Measurements from ENCODE around the gene DUOXA2. TPM values are rescaled to one million over a fixed set of nuclear protein-coding genes. Genes with fewer than 3 reads are reported as not detected.

DUOXA2 gene
- total RNA-seq, 4 donors from 2014 or later = 0.68 to 10.0 TPM; not detected in 2

- Histone ChIP-seq H3K9me3 (no peaks in the 10 kb centered on the region), H3K27me3 (peaks cover 80% of the 10 kb centered on the region), H3K4me3 (peak overlapping the region in 1 of 4 donors; percentile 38), H3K36me3 (no peaks in the 10 kb centered on the region), H3K27ac (no peak overlapping the region), H3K4me1 (peaks cover 3 to 13% (median 12%) of the 10 kb centered on the region in 4 donors)
- DNase-seq = no peak
- no peak for TF ChIP-seq CTCF (IDR thresholded peaks at IDR 0.05)
- no peak for TF ChIP-seq EP300 (IDR thresholded peaks at IDR 0.05; ENCODE audit: low read depth)
- TF ChIP-seq POLR2AphosphoS5 (IDR thresholded peaks at IDR 0.05) = no peak
- TF ChIP-seq POLR2A (IDR thresholded peaks at IDR 0.05) = no peak
- in situ Hi-C loops (cut with MboI; ENCODE audit: low pct_ligation_motif_present in 1 of 4, low pct_unique_long_range_greater_than_20kb in 1 of 4, low sequenced_read_pairs in 3 of 4) (no loop called here), intact Hi-C loops (cut with DNase I; ENCODE audit: low total_unique reads) (no loop called here)
- WGBS, 2 donors (ENCODE audit: low coverage in 1 of 2) = 16% methylated on average over 31 of the region's 47 CpGs; no CpG with 5 or more reads in 1 of the 2 donors
Measured at GRCh38 chr15:45128971-45129639, 15.0 kb downstream of the DUOXA2 start.

GRCh38 chr15:45129651-45130129 lies 15.6 kb downstream of the DUOXA2 start, which contains the start of the genes DUOX1 and DUOXA1:
Gene DUOX1 (plus strand): TSS chr15:45129994. CDS start chr15:45131967, 1,973 bp downstream.
Gene DUOXA1 (minus strand): TSS chr15:45129879. CDS start chr15:45123014, 6,865 bp downstream.
- DNase-seq = peak; percentile 63
- 9% methylated on average over 33 of the region's 46 CpGs; no CpG with 5 or more reads in 1 of the 2 donors for WGBS, 2 donors (ENCODE audit: low coverage in 1 of 2)
- no peak within 1 kb of the TSS for H3K27ac ChIP-seq
- in situ Hi-C loops (cut with MboI; ENCODE audit: low pct_ligation_motif_present in 1 of 4, low pct_unique_long_range_greater_than_20kb in 1 of 4, low sequenced_read_pairs in 3 of 4) (no loop called here), intact Hi-C loops (cut with DNase I; ENCODE audit: low total_unique reads) (no loop called here)
- H3K36me3 ChIP-seq = no peaks in the 10 kb centered on the region
- peaks cover 80% of the 10 kb centered on the region for H3K27me3 ChIP-seq
- H3K4me1 ChIP-seq = peaks cover 3 to 14% (median 12%) of the 10 kb centered on the region in 4 donors
- no peaks in the 10 kb centered on the region for H3K9me3 ChIP-seq
- TF ChIP-seq POLR2AphosphoS5 (IDR thresholded peaks at IDR 0.05) = no peak
- TF ChIP-seq POLR2A (IDR thresholded peaks at IDR 0.05) = no peak
- no peak for TF ChIP-seq CTCF (IDR thresholded peaks at IDR 0.05)
- no peak for TF ChIP-seq EP300 (IDR thresholded peaks at IDR 0.05; ENCODE audit: low read depth)
- peak within 1 kb of the TSS in 1 of 4 donors; percentile 38 for H3K4me3 ChIP-seq

- TF ChIP-seq POLR2A (IDR thresholded peaks at IDR 0.05) = no peak
- TF ChIP-seq CTCF (IDR thresholded peaks at IDR 0.05) = no peak
- TF ChIP-seq POLR2AphosphoS5 (IDR thresholded peaks at IDR 0.05) = no peak
- no peak for TF ChIP-seq EP300 (IDR thresholded peaks at IDR 0.05; ENCODE audit: low read depth)
- Histone ChIP-seq H3K27me3 (peaks cover 80% of the 10 kb centered on the region), H3K4me1 (peaks cover 3 to 22% (median 20%) of the 10 kb centered on the region in 4 donors), H3K27ac (no peak overlapping the region), H3K9me3 (no peaks in the 10 kb centered on the region), H3K36me3 (no peaks in the 10 kb centered on the region), H3K4me3 (peak overlapping the region in 1 of 4 donors; percentile 38)
- no peak for DNase-seq
- WGBS, 2 donors (ENCODE audit: low coverage in 1 of 2) = 89% methylated on average over 7 of the region's 7 CpGs; no CpG with 5 or more reads in 1 of the 2 donors
- intact Hi-C loops (cut with DNase I; ENCODE audit: low total_unique reads) = no loop called here
- in situ Hi-C loops (cut with MboI; ENCODE audit: low pct_ligation_motif_present in 1 of 4, low pct_unique_long_range_greater_than_20kb in 1 of 4, low sequenced_read_pairs in 3 of 4) = no loop called here
Measured at GRCh38 chr15:45130291-45131000, 16.3 kb downstream of the DUOXA2 start.

- H3K9me3 ChIP-seq = no peaks in the 10 kb centered on the region
- TF ChIP-seq EP300 (IDR thresholded peaks at IDR 0.05; ENCODE audit: low read depth) = no peak
- no peak for TF ChIP-seq POLR2AphosphoS5 (IDR thresholded peaks at IDR 0.05)
- TF ChIP-seq POLR2A (IDR thresholded peaks at IDR 0.05) = no peak
- no peak for TF ChIP-seq CTCF (IDR thresholded peaks at IDR 0.05)
- intact Hi-C loops (cut with DNase I; ENCODE audit: low total_unique reads) = no loop called here
- peaks cover 3 to 27% (median 21%) of the 10 kb centered on the region in 4 donors for H3K4me1 ChIP-seq
- in situ Hi-C loops (cut with MboI; ENCODE audit: low pct_ligation_motif_present in 1 of 4, low pct_unique_long_range_greater_than_20kb in 1 of 4, low sequenced_read_pairs in 3 of 4) = no loop called here
- 82 to 90% methylated on average over 2 to 3 of the region's 3 CpGs for WGBS, 2 donors (ENCODE audit: low coverage in 1 of 2)
- H3K27ac ChIP-seq = no peak overlapping the region
- peaks cover 78% of the 10 kb centered on the region for H3K27me3 ChIP-seq
- H3K36me3 ChIP-seq = no peaks in the 10 kb centered on the region
- H3K4me3 ChIP-seq = no peak overlapping the region
- no peak for DNase-seq
Measured at GRCh38 chr15:45131510-45131909, 17.4 kb downstream of the DUOXA2 start.
